IMR-90 (cell line): ENCODE measurements around the gene MAGEA9. TPM values are rescaled to one million over a fixed set of nuclear protein-coding genes. Genes with fewer than 3 reads are reported as not detected.
"Not testable (repeated sequence)": the region's sequence is repeated elsewhere in the genome, so short reads cannot be mapped to it uniquely, and the experiment has no call there.

Experiments used
- ATAC-seq: fragments of 200-7000 bp; cut with Tn5 transposase; 2 replicates; pipeline ENCODE4 v1.9.1; 2020; ENCODE audit warnings: low read depth, mild to moderate bottlenecking, moderate library complexity
- BruUV-seq: library from RNA; stranded (reverse); fragments of 400-500 nt; replicated peaks from 2 replicates; lab custom pipeline; 2021; lab: Mats Ljungman, UMichigan
- CTCF ChIA-PET: fragments of 300-600 bp; formaldehyde crosslinking; extraction: SDS; loops from one replicate; lab custom pipeline; 2021; ENCODE audit warnings: antibody characterized with exemption; lab: Yijun Ruan, JAX
- POLR2A ChIA-PET: fragments of 300-600 bp; sonication (Branson Sonifier 250); formaldehyde crosslinking; loops from one replicate; lab custom pipeline; 2022; ENCODE audit warnings: antibody characterized with exemption; ENCODE audit not compliant: unreplicated experiment; lab: Charles Lee
- DNase-seq: peaks from one replicate; pipeline ENCODE4 v3.0.0; 2013
- H2AFZ ChIP-seq: replicated peaks from 2 replicates; pipeline ENCODE3; 2013; ENCODE audit warnings: low read length, mild to moderate bottlenecking; ENCODE audit not compliant: poor library complexity
- H2AK5ac ChIP-seq: 2 replicates; pipeline ENCODE4 v1.6.1; 2013; ENCODE audit warnings: low read depth, low read length, inconsistent platforms
- H2AK9ac ChIP-seq: replicated peaks from 2 replicates; pipeline ENCODE3; 2013; ENCODE audit warnings: mild to moderate bottlenecking, low read depth, low read length, moderate library complexity; ENCODE audit not compliant: poor library complexity
- H2BK120ac ChIP-seq: 2 replicates; pipeline ENCODE4 v1.6.1; 2013; ENCODE audit warnings: low read depth, low read length, inconsistent platforms
- H2BK15ac ChIP-seq: 3 replicates; pipeline ENCODE4 v1.6.1; 2013; ENCODE audit warnings: low read depth, low read length, inconsistent platforms
- H2BK20ac ChIP-seq: 2 replicates; pipeline ENCODE4 v1.6.1; 2013; ENCODE audit warnings: low read depth, mild to moderate bottlenecking, inconsistent platforms, low read length, moderate library complexity
- H2BK5ac ChIP-seq: 2 replicates; pipeline ENCODE4 v1.6.1; 2013; ENCODE audit warnings: mild to moderate bottlenecking, low read depth, low read length, inconsistent platforms; ENCODE audit not compliant: poor library complexity, severe bottlenecking
- H3K14ac ChIP-seq: replicated peaks from 2 replicates; pipeline ENCODE4 v1.6.1; 2013; ENCODE audit warnings: low read depth, low read length, inconsistent platforms
- H3K18ac ChIP-seq: 2 replicates; pipeline ENCODE4 v1.6.1; 2013; ENCODE audit warnings: low read depth, low read length, control low read depth
- H3K23ac ChIP-seq: 2 replicates; pipeline ENCODE4 v1.6.1; 2013; ENCODE audit warnings: low read depth, low read length, inconsistent platforms
- H3K27ac ChIP-seq: 2 replicates; pipeline ENCODE4 v1.5.1; 2013; ENCODE audit warnings: mild to moderate bottlenecking, control low read depth, low read length; ENCODE audit not compliant: insufficient read depth
- H3K27me3 ChIP-seq: 2 replicates; pipeline ENCODE4 v1.6.1; 2013; ENCODE audit warnings: low read length; ENCODE audit not compliant: control insufficient read depth, insufficient read depth
- H3K36me3 ChIP-seq: 2 replicates; pipeline ENCODE4 v1.6.1; 2013; ENCODE audit warnings: low read length, mixed read lengths; ENCODE audit not compliant: control insufficient read depth, insufficient read depth
- H3K4ac ChIP-seq: 2 replicates; pipeline ENCODE4 v1.6.1; 2013; ENCODE audit warnings: low read depth, low read length, inconsistent platforms
- H3K4me1 ChIP-seq: 2 replicates; pipeline ENCODE4 v1.6.1; 2013; ENCODE audit warnings: low read length, mixed read lengths; ENCODE audit not compliant: control insufficient read depth, insufficient read depth
- H3K4me2 ChIP-seq: 2 replicates; pipeline ENCODE4 v1.6.1; 2013; ENCODE audit warnings: low read depth, mild to moderate bottlenecking, control low read depth, low read length, moderate library complexity
- H3K4me3 ChIP-seq: 2 replicates; pipeline ENCODE4 v1.5.1; 2013; ENCODE audit warnings: low read depth, mild to moderate bottlenecking, control low read depth, low read length, moderate library complexity; ENCODE audit not compliant: insufficient read depth
- H3K56ac ChIP-seq: 2 replicates; pipeline ENCODE4 v1.6.1; 2013; ENCODE audit warnings: low read length, inconsistent platforms; ENCODE audit not compliant: insufficient read depth; ENCODE audit errors: extremely low read depth
- H3K79me1 ChIP-seq, 2 experiments: 2 replicates each; pipeline ENCODE4 v1.6.1; 2013; ENCODE audit warnings: low read length in 2 of 2, inconsistent platforms in 1 of 2, low read depth in 1 of 2
- H3K9ac ChIP-seq: 2 replicates; pipeline ENCODE4 v1.6.1; 2013; ENCODE audit warnings: low read depth, low read length, control low read depth
- H3K9me1 ChIP-seq: 2 replicates; pipeline ENCODE4 v1.6.1; 2013; ENCODE audit warnings: low read length, inconsistent platforms; ENCODE audit not compliant: insufficient read depth
- H3K9me3 ChIP-seq: 2 replicates; pipeline ENCODE4 v1.6.1; 2013; ENCODE audit warnings: low read length; ENCODE audit not compliant: control insufficient read depth, insufficient read depth
- H4K20me1 ChIP-seq: 2 replicates; pipeline ENCODE4 v1.6.1; 2013; ENCODE audit warnings: low read length, inconsistent platforms; ENCODE audit not compliant: insufficient read depth
- H4K5ac ChIP-seq: 2 replicates; pipeline ENCODE4 v1.6.1; 2013; ENCODE audit warnings: mild to moderate bottlenecking, low read depth, low read length, control low read depth
- H4K8ac ChIP-seq, 2 experiments: 2 replicates each; pipeline ENCODE4 v1.6.1; 2013; ENCODE audit warnings: low read depth in 2 of 2, low read length in 2 of 2, control low read depth in 1 of 2, inconsistent platforms in 1 of 2
- H4K91ac ChIP-seq: 2 replicates; pipeline ENCODE4 v1.6.1; 2013; ENCODE audit warnings: low read depth, low read length, inconsistent platforms; ENCODE audit not compliant: insufficient read depth
- MAZ ChIP-seq: IDR thresholded peaks from 2 replicates; pipeline ENCODE4 v1.6.1; 2012; ENCODE audit warnings: low read depth, mild to moderate bottlenecking, low read length, improper control_type of control experiment, moderate library complexity, borderline replicate concordance
- WGBS, 2 experiments: methylation state at CpG; one replicate each; pipeline versions ENCODE4 v1.1.5 to v1.1.7; 2013; ENCODE audit warnings: missing lambda C conversion rate in 2 of 2; ENCODE audit not compliant: insufficient read length in 1 of 2; ENCODE audit errors: extremely low coverage in 2 of 2; 5-methylcytosine and 5-hydroxymethylcytosine counted together
- dilution Hi-C: fragments of 300-500 bp; cut with HindIII; formaldehyde crosslinking; loops from one replicate; pipeline ENCODE4 v1.14.3; 2018; ENCODE audit warnings: low sequenced_read_pairs; ENCODE audit not compliant: unreplicated experiment
- in situ Hi-C: fragments of 300-500 bp; cut with MboI; formaldehyde crosslinking; loops from 3 replicates; pipeline ENCODE4 v1.14.3; 2019; ENCODE audit warnings: low sequenced_read_pairs, inconsistent platforms, mixed read lengths
- intact Hi-C: fragments of 100-400 bp; cut with micrococcal nuclease; formaldehyde crosslinking; loops from 2 replicates; pipeline ENCODE4 v1.10.0; 2022
- polyA plus RNA-seq, 3 experiments: library from polyadenylated mRNA; depleted of rRNA; stranded (reverse); fragments of >200 nt; gene quantifications; 2 replicates each; pipeline ENCODE4 v1.2.3, GENCODE V29; 2012; ENCODE audit warnings: low replicate concordance in 1 of 3
- total RNA-seq: library from RNA; depleted of rRNA; stranded (reverse); fragments of >200 nt; gene quantifications from 2 replicates; pipeline ENCODE4 v1.2.3, GENCODE V29; 2012

Gene MAGEA9
- total and polyA plus RNA-seq, 2 of the 4 experiments (the other 2 are of a cell fraction), result not detected

- no peak for TF ChIP-seq MAZ
These were observed 18.8 kb upstream of the MAGEA9 start (continued) for GRCh38 chrX:149762696-149763614.

- H3K18ac ChIP-seq, H3K56ac ChIP-seq, H2BK120ac ChIP-seq, H3K23ac ChIP-seq, H3K9me1 ChIP-seq, H3K79me1 ChIP-seq, ATAC-seq, H4K5ac ChIP-seq, H2BK15ac ChIP-seq, H3K36me3 ChIP-seq, H4K91ac ChIP-seq, H3K4me1 ChIP-seq, H3K27me3 ChIP-seq, H4K20me1 ChIP-seq, H4K8ac ChIP-seq, H3K4me2 ChIP-seq, H3K9ac ChIP-seq, H2BK5ac ChIP-seq, CTCF ChIA-PET, H3K4ac ChIP-seq, H2AK9ac ChIP-seq, H3K9me3 ChIP-seq, intact Hi-C loops, H3K27ac ChIP-seq, H2AK5ac ChIP-seq, H2BK20ac ChIP-seq, H2AFZ ChIP-seq, DNase-seq, dilution Hi-C loops, H3K14ac ChIP-seq, POLR2A ChIA-PET, BruUV-seq, H3K4me3 ChIP-seq: not testable (repeated sequence)
- in situ Hi-C loops, result loop anchor here (25.0 kb wide), 1 partner anchor 92 kb away; no protein-coding TSS in a partner anchor
- WGBS, 2 experiments, result no CpG with 5 or more reads among the region's 12 CpGs
These were observed 11.4 kb upstream of the MAGEA9 start for GRCh38 chrX:149770344-149770743.

GRCh38 chrX:149773026-149773425 lies 8.7 kb upstream of the MAGEA9 start:
- dilution Hi-C loops, ATAC-seq, POLR2A ChIA-PET, H3K18ac ChIP-seq, H4K20me1 ChIP-seq, DNase-seq, H2AFZ ChIP-seq, H3K4me2 ChIP-seq, H3K23ac ChIP-seq, H4K8ac ChIP-seq, H2BK15ac ChIP-seq, H3K27me3 ChIP-seq, H2AK9ac ChIP-seq, CTCF ChIA-PET, H3K4me3 ChIP-seq, H3K9me1 ChIP-seq, H2BK20ac ChIP-seq, H3K27ac ChIP-seq, H2BK5ac ChIP-seq, H2BK120ac ChIP-seq, H3K56ac ChIP-seq, H3K36me3 ChIP-seq, H3K79me1 ChIP-seq, H4K91ac ChIP-seq, H4K5ac ChIP-seq, H3K4ac ChIP-seq, H3K9me3 ChIP-seq, H3K14ac ChIP-seq, H3K4me1 ChIP-seq, H3K9ac ChIP-seq, H2AK5ac ChIP-seq, BruUV-seq, intact Hi-C loops: not testable (repeated sequence)
- in situ Hi-C loops, result loop anchor here (25.0 kb wide), 1 partner anchor 89 kb away; no protein-coding TSS in a partner anchor
- no CpG with 5 or more reads among the region's 9 CpGs for WGBS, 2 experiments
